GM21447 (cell line): Measurements from ENCODE around the gene STRA6.

Experiments used
- ATAC-seq: cut with Tn5 transposase; IDR thresholded peaks from one replicate; pipeline ENCODE4 v1.9.1; 2021; ENCODE audit not compliant: unreplicated experiment

STRA6 gene

DNA sequence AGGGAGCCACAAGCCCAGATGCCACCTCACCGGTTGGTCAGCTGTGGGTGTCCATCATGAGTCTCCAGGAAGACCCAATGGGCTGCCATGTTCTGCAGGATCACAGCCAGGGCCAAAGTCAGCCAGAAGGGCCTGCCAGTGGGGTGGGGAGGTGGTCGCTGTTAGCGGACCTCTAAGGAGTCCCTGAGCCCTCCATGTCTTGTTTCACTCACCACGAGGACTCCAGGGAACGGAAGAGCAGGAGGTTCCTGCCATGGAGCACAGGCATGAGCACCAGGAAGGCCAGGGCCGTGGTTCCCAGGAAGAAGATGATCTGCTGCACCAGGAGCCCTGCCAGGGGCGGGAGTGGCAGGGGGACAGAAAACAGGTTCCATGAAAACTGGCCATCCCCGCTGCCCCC lies 20.5 kb downstream of the STRA6 start:
- ATAC-seq, result no peak

DNA sequence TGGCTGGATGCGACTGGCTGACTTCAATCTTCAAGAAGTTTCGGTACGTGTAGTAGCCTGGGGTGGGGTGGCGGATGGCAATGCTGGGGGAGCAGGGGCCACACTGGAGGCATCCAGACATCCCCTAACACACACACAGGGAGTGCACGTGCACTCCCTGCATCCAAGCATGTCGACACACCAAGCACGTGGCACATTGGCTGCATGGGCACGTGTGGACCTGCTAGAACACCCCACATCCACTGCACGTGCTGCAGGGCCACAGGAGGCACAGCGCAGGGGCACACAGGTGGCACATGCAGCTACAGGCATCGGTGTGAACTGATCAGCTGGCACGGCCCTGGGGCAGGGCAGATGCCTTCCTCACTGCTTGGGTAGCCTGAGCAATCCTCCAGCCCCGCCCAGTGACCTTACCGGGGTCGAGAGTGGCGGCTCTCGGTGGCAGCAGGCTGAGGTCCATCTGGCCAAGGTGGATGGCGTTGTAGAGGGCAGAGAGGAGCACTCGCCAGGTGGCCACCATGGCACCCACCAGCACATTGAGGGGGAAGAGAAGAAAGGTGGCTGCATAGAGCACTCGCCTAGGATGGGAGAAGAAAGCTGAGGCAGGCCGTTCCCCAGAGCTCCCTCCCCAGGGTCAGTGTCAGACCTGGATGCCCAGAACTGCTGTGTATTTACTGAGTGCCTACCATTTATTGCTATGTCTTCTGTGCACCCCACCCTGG lies 21.5 kb downstream of the STRA6 start:
- no peak for ATAC-seq

DNA sequence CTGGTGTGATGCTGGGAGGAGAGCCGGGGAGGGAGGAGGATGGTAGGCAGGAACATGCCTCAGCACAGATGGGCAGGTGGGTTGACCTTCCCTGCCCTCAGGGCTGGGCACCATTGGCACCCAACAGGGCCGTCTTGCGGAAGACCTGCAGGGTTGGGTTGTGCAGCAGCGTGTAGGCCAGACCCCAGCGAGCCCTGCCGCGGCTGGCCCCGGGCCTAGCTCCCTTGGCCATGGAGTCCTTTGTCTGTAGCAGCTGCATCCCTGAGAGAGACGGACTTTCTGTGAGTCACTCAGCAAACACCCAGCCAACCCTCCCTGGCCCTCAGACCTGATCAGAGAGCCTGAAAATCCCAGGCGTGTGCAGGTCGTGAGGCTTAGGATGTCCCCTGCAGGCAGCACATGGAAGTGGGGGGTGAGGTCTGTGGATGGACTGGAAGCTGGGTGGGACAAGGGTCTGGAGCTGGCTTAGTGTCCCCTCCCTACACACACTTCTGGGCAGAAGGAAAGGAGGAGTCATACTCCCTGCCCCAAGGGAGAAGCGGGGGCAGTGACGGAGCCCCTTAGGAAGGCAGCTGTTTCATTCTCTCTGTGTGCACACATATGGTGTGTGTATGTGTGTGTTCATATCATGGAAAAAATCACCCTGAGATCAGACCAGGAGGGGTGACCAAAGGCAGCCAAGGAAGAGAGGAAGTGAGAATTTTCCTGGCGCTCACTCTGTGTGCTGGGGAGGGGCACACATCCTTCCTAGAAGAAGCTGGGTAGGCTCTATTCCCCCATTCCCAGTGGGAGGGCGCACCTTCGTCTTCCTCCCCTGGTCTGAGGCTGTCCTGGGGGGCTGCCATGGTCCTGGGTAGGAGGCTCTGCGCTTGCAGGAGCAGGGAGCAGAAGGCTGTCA lies 22.4 kb downstream of the STRA6 start:
- no peak for ATAC-seq

DNA sequence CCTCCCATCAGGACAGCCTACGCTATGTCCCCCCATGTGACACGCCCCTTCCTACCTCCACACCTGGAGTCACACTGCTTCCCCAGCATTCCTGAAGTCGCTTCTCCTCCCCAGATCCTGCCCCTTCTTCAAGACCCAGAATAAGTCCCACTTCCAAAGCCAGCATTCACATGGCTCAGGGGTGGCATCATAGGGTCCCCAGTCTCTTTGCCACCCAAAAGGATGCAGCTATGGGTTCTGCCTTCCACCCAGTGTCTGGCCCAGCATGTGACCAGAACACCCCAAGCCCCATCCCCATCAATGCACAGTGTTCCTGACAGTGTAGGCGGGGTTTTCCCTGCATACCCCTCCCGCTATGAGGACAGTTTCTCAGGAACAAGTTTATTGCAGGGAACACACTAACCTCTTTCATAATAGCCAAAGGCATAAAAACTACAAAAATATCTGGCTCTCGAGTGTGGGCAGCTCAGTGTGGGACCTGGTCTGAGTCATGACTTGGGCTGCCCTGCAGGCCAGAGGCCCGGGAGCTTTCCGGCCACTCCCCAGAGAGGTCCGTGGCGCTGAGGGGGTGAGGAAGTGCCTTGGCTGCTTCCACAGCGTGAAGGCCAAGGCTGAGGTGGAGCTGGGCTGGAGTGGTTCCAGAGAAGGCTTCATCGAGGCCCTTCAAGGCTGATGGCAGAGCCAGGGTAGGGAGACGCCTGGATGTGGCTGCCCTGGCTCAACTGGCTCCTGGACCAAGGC lies 23.3 kb downstream of the STRA6 start:
- ATAC-seq, result no peak

DNA sequence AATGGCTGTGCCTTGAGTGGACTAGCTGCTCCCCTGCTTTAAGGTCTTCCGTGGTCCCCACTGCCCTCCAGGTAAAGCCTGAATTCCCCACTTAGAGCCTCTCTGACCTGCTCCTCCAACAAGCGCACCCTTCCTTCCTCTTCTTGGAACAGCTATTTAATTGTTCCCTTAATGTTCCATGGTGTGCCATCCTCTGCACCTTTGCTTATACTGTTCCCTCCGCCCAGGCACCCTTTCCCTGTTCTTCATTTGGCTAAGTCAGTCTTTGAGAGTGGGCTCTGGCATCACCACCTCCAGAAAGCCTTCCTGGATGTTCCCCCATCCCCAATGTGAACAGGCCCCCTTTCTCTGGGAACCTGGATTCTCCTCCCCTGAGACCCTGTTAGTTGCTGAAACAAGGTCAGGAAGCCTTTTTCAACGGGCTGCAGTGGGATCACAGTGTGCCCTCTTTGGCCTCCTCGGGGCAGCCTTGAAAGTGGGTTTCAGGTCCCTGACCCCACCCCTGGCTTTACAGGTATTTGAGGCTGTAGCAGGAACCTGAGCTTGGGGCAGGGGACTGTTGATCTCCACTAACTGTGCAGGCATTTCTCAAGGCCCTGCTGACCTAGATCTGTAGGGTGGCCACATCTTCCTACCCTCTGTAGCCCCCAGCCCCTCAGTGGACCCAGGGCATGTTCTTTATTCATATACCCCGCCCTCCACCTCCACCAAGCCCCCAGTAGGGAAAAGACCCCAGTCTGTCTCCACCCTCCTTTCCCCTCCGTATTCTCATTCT lies 24.1 kb downstream of the STRA6 start:
- ATAC-seq, result no peak

DNA sequence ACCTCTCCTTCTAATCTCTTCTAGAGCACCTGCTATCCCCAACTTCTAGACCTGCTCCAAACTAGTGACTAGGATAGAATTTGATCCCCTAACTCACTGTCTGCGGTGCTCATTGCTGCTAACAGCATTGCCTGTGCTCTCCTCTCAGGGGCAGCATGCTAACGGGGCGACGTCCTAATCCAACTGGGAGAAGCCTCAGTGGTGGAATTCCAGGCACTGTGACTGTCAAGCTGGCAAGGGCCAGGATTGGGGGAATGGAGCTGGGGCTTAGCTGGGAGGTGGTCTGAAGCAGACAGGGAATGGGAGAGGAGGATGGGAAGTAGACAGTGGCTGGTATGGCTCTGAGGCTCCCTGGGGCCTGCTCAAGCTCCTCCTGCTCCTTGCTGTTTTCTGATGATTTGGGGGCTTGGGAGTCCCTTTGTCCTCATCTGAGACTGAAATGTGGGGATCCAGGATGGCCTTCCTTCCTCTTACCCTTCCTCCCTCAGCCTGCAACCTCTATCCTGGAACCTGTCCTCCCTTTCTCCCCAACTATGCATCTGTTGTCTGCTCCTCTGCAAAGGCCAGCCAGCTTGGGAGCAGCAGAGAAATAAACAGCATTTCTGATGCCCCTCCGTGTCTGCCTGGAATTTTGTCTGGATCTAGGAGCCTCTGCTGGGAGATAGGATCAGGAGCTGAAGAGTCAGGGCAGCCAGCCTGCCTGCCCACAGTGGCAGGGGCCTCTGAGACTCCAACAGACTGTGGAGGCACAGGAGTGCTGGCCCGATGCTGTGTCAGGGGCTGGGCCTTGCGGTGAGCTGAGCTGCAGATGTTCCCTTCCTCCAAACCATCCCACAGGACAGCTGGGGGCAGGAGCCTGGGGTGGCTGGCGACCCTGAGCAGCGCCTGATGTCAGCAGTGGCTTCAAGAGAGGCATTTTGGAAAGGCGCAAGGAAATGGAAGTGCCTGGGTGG lies 26.0 kb downstream of the STRA6 start:
- no peak for ATAC-seq

DNA sequence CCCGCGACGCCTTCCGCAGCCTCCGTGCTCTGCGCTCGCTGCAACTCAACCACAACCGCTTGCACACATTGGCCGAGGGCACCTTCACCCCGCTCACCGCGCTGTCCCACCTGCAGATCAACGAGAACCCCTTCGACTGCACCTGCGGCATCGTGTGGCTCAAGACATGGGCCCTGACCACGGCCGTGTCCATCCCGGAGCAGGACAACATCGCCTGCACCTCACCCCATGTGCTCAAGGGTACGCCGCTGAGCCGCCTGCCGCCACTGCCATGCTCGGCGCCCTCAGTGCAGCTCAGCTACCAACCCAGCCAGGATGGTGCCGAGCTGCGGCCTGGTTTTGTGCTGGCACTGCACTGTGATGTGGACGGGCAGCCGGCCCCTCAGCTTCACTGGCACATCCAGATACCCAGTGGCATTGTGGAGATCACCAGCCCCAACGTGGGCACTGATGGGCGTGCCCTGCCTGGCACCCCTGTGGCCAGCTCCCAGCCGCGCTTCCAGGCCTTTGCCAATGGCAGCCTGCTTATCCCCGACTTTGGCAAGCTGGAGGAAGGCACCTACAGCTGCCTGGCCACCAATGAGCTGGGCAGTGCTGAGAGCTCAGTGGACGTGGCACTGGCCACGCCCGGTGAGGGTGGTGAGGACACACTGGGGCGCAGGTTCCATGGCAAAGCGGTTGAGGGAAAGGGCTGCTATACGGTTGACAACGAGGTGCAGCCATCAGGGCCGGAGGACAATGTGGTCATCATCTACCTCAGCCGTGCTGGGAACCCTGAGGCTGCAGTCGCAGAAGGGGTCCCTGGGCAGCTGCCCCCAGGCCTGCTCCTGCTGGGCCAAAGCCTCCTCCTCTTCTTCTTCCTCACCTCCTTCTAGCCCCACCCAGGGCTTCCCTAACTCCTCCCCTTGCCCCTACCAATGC lies 27.1 kb downstream of the STRA6 start:
- ATAC-seq, result no peak

DNA sequence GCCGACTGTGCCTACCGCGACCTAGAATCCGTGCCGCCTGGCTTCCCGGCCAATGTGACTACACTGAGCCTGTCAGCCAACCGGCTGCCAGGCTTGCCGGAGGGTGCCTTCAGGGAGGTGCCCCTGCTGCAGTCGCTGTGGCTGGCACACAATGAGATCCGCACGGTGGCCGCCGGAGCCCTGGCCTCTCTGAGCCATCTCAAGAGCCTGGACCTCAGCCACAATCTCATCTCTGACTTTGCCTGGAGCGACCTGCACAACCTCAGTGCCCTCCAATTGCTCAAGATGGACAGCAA lies 27.7 kb downstream of the STRA6 start:
- ATAC-seq, result no peak

DNA sequence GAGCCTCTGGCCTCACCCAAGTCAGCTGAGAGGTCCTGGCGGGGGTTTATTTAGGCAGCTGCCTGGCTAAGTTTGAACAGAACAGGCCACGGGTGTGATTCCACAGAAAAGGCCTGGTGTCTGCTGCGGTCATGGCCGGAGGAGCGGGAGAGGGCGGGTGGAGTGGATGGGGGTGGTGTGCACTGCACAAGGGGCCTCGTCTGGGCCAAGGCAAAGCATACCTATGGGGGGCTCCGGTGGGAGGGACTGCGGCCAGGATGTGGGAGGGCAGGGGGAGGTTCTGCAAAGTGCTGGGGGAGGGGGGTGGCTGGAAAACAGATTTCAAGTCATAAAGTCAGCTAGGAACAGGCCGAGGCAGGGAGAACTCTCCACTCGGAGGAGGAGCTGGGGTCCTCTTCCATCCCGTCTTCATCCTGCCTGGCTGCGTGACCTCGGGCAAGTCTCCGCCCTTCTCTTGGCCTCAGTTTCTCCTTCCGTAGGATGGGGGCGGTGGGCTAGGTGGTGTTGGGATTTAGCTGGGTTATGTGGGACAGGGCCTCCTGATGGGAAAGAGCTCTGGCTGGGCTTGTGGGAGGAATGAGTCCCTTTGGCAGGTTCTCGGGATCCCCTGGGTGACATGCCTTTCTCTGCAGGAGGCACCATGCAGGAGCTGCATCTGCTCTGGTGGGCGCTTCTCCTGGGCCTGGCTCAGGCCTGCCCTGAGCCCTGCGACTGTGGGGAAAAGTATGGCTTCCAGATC lies 28.2 kb downstream of the STRA6 start:
- no peak for ATAC-seq

DNA sequence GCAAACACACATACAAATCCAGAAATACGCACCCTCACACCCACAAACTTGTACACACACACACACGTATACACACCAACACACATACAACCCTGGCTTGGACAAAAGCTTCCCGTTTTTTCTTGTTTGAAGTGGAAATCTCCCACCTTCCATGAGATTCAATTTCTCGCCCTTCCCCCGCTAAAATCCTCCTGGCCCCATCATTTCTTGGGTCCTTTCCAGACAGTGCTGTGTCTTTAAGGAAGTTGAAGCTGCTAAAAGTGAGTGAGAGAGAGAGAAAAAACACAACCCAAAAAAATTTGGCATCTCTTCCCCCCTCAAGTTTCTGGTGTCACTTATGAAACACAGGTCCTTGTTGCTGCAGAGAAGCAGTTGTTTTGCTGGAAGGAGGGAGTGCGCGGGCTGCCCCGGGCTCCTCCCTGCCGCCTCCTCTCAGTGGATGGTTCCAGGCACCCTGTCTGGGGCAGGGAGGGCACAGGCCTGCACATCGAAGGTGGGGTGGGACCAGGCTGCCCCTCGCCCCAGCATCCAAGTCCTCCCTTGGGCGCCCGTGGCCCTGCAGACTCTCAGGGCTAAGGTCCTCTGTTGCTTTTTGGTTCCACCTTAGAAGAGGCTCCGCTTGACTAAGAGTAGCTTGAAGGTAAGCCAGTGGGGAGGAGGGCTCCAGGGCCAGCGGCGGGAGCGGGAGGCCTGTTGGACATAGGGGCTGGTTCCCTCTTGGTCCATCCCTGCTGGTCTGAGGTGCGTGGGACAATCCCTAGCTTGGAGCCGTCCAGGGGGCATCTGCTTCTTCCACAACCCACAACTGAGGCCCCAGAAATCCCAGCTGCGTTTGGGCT lies 29.0 kb downstream of the STRA6 start, which contains the start of gene ISLR:
Gene ISLR (plus strand): TSS at position 331 of the 839 bp plus-strand sequence. CDS start 1,149 bp downstream, outside the sequence.
- ATAC-seq, result no peak

DNA sequence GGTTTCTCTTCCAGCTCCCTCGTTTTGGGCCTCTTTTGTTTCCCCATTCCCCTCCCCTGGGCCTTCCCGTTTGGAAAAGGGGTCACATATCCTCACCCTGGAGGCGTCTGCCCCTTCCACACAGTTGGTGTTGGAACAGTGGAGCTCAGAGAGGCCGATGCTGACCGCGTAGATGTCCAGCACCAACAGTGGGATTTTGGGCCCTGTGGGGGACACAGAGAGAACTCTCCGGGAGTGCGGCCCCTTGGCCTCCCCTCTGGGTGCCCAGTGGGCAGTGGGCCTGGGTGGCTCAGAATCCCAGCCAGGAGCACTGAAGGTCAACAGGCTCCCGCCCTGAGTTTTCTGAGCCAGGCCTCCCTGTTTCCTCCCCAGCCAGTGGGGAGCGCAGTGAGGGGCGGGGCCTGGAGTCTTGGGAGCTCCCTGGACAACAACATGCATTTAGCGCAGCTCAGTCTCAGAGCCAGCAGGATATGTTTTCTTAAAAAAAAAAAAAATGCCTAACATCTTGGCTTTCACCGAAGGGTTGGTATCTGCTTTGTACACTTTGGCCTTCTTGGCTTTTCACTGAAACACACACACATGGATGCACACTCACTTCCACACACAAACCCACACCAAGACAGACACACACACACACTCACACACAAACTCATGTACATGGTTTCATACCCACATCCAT lies 29.7 kb downstream of the STRA6 start:
- ATAC-seq, result no peak

DNA sequence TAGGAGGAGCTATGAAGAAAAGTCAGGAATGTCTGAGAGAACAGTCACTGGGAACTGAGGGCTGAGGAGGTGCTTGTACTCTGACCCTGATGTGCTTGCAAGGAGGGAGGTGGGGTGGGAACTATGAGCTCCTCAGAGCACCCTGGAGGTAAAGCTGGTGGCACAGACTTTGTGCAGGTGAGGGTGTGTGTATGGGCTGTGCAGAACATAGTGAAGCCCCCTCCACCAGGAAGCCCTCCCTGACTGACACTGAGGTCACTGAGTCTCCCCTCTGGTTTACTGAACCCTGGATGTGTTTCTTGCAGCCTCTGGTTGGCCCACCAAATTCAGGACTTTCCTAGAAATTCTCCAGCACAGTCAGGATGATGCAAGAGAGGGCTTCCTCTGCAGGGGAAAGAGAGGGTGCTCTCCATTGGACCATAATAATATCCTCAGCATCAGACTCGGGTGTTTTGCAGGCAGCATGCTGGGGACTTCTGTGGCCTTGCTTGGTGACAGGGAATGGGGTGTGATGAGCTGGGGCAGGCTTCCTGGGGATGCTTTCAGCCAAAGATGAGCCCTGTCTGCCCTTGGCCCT lies 30.5 kb downstream of the STRA6 start:
- no peak for ATAC-seq

DNA sequence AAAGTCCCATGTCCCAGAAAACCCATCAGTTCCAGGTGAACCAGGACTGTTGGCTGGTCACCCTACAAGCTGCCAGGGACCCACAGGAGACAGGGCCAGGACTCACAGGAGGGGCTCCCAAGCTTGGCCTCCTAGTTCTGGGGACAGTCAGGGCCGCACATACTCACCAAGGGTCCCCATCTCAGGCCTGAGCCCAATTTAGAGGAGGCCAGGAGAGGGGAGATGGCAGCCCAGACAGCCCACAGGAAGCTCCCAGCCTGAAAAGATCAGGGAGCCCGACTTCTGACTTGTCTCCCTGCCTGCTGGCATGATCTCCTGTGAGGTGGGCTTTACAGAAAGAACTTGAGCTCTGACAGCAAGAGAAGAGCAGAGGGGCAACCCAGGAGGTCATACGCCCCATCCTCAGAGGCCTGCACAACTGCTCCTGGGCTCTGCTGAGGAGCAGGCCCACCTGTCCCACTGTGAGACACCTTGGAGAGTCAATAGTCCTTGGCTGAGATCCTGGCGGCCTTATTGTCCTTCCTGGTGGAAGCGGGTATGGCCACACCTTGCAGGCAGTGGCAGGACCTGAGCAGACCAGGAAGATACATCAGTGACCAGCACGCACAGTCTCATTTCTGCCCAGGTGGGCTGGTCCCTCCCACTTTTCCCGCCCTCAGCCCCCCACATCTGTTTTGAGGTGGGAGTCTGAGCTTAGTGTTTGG lies 31.6 kb downstream of the STRA6 start:
- ATAC-seq, result no peak

DNA sequence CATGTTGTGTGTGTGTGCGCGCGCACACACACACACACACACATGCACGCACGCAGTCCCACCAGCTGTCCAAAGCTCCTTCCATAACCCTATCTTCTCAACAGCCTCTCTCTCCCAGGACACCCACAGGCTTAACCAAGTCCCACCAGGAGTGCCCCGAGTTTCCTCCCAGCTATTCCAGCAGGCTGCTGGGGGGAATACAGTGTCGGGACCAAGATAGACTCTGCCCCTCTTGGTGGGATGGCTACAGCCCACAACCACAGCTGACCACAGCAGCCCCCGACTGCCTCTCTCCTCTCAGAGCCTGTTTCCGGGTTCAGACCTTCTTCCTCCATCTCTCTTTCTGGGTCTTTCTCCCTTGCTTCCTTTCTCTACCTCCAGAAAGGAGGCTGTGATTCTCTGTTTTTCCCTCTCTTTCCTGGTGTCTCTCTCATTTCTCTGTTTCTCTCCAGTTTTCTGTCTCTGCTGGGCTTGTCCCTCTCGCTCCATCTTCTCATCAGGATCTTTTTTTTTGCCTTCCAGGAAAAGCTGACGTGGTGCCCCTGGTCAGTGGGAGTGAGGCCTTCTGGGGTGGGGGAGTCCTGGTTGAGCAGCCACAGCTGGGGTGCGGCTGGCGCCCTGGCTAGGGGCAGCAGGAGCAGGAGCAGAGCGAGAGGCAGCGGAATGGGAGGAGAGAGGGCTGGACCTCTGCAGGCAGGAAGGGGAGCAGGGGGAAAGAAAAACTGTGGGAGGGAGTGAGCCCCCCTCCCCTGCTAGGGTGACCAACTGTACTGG lies 32.3 kb downstream of the STRA6 start:
- no peak for ATAC-seq

DNA sequence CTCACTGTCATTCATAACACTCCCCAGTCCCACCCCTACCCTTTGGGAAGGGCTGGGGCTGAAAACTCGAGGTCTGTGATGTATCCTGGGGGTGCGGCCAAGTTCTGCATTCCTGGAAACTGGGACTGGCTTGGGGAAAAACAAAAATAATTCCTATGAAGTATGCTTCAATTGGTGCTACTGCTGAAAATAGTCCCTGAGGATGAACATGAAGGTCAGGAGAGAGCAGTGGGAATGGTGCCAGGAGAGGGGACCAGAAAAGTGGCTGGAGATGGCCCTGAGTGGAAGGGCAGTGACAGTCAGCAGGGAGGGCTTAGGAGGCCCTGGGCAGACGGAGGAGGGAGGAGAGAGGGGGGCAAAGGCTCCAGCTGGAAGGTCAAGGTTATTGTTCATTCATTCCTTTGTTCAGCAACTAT lies 33.9 kb downstream of the STRA6 start:
- ATAC-seq, result no peak
